ENCODE data around the gene WWOX.

DNA sequence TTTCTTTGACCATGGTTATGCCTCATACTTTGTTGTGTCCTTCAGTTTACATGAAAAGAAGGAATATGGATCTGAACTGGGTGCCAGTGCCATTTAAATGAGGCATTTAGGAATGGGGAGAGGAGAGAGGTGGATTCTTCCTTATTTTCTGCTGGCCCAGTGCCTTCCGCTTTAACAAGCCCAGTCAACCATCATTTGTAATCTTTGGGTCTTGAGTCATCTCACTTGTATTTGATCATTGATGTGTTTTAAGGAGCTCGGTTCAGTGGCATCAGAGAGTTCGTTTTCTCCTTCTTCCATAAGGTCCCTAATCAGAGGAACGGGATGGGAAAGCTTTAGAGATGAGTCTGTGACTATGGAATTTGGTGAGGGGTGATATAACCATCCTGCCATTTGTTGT, 334.9 kb downstream of the WWOX start:
- TF ChIP-seq, protein P1, sequence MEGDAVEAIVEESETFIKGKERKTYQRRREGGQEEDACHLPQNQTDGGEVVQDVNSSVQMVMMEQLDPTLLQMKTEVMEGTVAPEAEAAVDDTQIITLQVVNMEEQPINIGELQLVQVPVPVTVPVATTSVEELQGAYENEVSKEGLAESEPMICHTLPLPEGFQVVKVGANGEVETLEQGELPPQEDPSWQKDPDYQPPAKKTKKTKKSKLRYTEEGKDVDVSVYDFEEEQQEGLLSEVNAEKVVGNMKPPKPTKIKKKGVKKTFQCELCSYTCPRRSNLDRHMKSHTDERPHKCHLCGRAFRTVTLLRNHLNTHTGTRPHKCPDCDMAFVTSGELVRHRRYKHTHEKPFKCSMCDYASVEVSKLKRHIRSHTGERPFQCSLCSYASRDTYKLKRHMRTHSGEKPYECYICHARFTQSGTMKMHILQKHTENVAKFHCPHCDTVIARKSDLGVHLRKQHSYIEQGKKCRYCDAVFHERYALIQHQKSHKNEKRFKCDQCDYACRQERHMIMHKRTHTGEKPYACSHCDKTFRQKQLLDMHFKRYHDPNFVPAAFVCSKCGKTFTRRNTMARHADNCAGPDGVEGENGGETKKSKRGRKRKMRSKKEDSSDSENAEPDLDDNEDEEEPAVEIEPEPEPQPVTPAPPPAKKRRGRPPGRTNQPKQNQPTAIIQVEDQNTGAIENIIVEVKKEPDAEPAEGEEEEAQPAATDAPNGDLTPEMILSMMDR (IDR thresholded peaks at IDR 0.05), result no peak
- TF ChIP-seq POLR2A (IDR thresholded peaks at IDR 0.05), result no peak

Measured in thyroid gland (tissue), 4 donors.